ENCODE results near the gene BARX1. TPM values are rescaled to one million over a fixed set of nuclear protein-coding genes. Genes with fewer than 3 reads are reported as not detected.
"Not testable (repeated sequence)": the region's sequence is repeated elsewhere in the genome, so short reads cannot be mapped to it uniquely, and the experiment has no call there.

BARX1 gene
- total RNA-seq, 1 donor from 2014 or later = 0.77 TPM

GRCh38 chr9:93976081-93976480 lies 20.9 kb upstream of the BARX1 start:
- H3K9me3 Mint-ChIP-seq (ENCODE audit: low read depth) = peaks cover 14% of the 10 kb centered on the region
- no peak overlapping the region for H3K27ac Mint-ChIP-seq (ENCODE audit: unreplicated experiment)
- H3K4me1 Mint-ChIP-seq (ENCODE audit: low read depth) = peaks cover 6% of the 10 kb centered on the region
- DNase-seq (ENCODE audit: low spot score) = no peak
- no peak overlapping the region for H3K4me3 Mint-ChIP-seq (ENCODE audit: unreplicated experiment)
- TF ChIP-seq CTCF (IDR thresholded peaks at IDR 0.05) = no peak
- peaks cover 11% of the 10 kb centered on the region for H3K36me3 Mint-ChIP-seq (ENCODE audit: low read depth)
- H3K27me3 Mint-ChIP-seq (ENCODE audit: low read depth) = peaks cover 9% of the 10 kb centered on the region

GRCh38 chr9:93975262-93975661 lies 20.1 kb upstream of the BARX1 start:
- TF ChIP-seq CTCF (IDR thresholded peaks at IDR 0.05) = no peak
- Mint-ChIP-seq H3K4me3 (ENCODE audit: unreplicated experiment) (no peak overlapping the region), H3K9me3 (ENCODE audit: low read depth) (peaks cover 14% of the 10 kb centered on the region), H3K27me3 (ENCODE audit: low read depth) (peaks cover 6% of the 10 kb centered on the region), H3K4me1 (ENCODE audit: low read depth) (peaks cover 6% of the 10 kb centered on the region), H3K27ac (ENCODE audit: unreplicated experiment) (no peak overlapping the region), H3K36me3 (ENCODE audit: low read depth) (peaks cover 11% of the 10 kb centered on the region)
- no peak for DNase-seq (ENCODE audit: low spot score)

- H3K27ac Mint-ChIP-seq (ENCODE audit: unreplicated experiment) = no peak overlapping the region
- peaks cover 14% of the 10 kb centered on the region for H3K9me3 Mint-ChIP-seq (ENCODE audit: low read depth)
- no peak for DNase-seq (ENCODE audit: low spot score)
- no peak for TF ChIP-seq CTCF (IDR thresholded peaks at IDR 0.05)
- H3K4me1 Mint-ChIP-seq (ENCODE audit: low read depth) = peaks cover 6% of the 10 kb centered on the region
- H3K4me3 Mint-ChIP-seq (ENCODE audit: unreplicated experiment) = no peak overlapping the region
- H3K36me3 Mint-ChIP-seq (ENCODE audit: low read depth) = peaks cover 11% of the 10 kb centered on the region
- H3K27me3 Mint-ChIP-seq (ENCODE audit: low read depth) = no peaks in the 10 kb centered on the region
Measured at GRCh38 chr9:93974151-93974550, 19.0 kb upstream of the BARX1 start.

DNA sequence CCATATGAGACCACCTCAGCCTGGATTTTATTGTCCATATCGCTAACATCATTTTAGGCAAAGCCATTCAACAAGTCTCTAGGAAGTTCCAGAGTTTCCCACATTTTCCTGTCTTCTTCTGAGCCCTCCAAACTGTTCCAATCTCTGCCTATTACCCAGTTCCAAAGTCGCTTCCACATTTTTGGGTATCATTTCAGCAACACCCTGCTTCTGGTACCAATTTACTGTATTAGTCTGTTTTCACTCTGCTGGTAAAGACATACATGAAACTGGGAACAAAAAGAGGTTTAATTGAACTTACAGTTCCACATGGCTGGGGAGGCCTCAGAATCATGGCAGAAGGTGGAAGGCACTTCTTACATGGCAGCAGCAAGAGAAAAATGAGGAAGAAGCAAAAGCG lies 17.5 kb upstream of the BARX1 start:
- H3K27ac Mint-ChIP-seq (ENCODE audit: unreplicated experiment); H3K36me3 Mint-ChIP-seq (ENCODE audit: low read depth); H3K4me3 Mint-ChIP-seq (ENCODE audit: unreplicated experiment); H3K27me3 Mint-ChIP-seq (ENCODE audit: low read depth); DNase-seq (ENCODE audit: low spot score): not testable (repeated sequence)
- Mint-ChIP-seq H3K4me1 (ENCODE audit: low read depth) (peaks cover 11% of the 10 kb centered on the region), H3K9me3 (ENCODE audit: low read depth) (peaks cover 14% of the 10 kb centered on the region)

GRCh38 chr9:93969328-93969661 lies 14.1 kb upstream of the BARX1 start:
- Mint-ChIP-seq H3K4me1 (ENCODE audit: low read depth) (peaks cover 16% of the 10 kb centered on the region), H3K9me3 (ENCODE audit: low read depth) (peaks cover 14% of the 10 kb centered on the region), H3K27me3 (ENCODE audit: low read depth) (no peaks in the 10 kb centered on the region), H3K27ac (ENCODE audit: unreplicated experiment) (no peak overlapping the region), H3K36me3 (ENCODE audit: low read depth) (peaks cover 10% of the 10 kb centered on the region), H3K4me3 (ENCODE audit: unreplicated experiment) (no peak overlapping the region)
- TF ChIP-seq CTCF (IDR thresholded peaks at IDR 0.05) = no peak
- no peak for DNase-seq (ENCODE audit: low spot score)

DNA sequence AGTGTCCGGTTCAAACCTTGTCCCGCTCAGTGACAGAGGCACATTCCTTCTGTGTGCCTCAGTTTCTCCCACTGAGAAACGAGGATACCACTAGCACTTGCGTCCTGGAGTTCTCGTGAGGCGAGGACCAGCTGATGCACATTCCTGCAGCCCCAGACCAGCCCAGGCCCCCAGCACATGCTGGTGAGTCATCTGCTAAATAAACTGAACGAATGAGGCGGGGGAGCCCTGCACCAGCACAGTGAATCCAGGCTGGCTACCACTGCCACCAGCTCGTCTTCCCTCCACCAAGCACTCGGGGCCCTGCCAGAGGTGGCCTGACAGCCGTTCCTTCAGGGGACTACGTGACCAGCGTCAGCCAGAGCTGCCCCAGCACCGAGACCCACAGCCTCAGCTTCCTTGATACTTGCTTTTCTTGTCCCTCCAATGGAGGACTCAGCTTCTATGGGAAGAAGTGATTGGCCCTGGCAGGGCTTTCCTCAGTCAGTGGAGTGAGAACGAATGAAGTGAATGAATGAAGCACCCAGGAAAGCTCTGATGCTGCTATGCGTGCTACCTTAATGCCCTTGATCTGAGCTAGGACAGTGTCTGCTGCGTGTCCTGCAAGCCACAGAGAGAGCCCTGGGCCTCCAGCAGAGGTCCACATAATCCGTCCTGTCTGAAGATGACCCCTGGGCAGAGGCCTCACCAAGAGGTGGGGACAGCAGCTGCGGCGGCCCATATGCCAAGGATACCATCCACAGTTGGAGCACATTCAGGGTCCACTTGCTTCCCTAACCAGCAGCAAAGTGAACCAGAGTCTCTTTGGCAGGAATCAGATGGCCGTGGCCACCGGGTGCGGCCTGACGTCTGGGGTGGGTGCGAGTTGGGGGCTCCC lies 13.5 kb upstream of the BARX1 start:
- peaks cover 14% of the 10 kb centered on the region for H3K9me3 Mint-ChIP-seq (ENCODE audit: low read depth)
- H3K27ac Mint-ChIP-seq (ENCODE audit: unreplicated experiment) = peak overlapping the region; percentile 74
- peaks cover 22% of the 10 kb centered on the region for H3K4me1 Mint-ChIP-seq (ENCODE audit: low read depth)
- peak; percentile 11 for TF ChIP-seq CTCF (IDR thresholded peaks at IDR 0.05)
- no peaks in the 10 kb centered on the region for H3K27me3 Mint-ChIP-seq (ENCODE audit: low read depth)
- peaks cover 10% of the 10 kb centered on the region for H3K36me3 Mint-ChIP-seq (ENCODE audit: low read depth)
- DNase-seq (ENCODE audit: low spot score) = no peak
- H3K4me3 Mint-ChIP-seq (ENCODE audit: unreplicated experiment) = no peak overlapping the region

All from chondrocyte (in vitro differentiated cells).